ENCODE measurements around the gene S100A9.
"Not testable (repeated sequence)": the region's sequence is repeated elsewhere in the genome, so short reads cannot be mapped to it uniquely, and the experiment has no call there.

Gene S100A9

GRCh38 chr1:153357853-153358690 is at the start of gene S100A9:
TSS of gene S100A9 (plus strand) at chr1:153357854. CDS start at chr1:153358284, 430 bp downstream.
- in situ Hi-C loops (cut with HindIII; ENCODE audit: low sequenced_read_pairs): loop anchor here (10.0 kb wide), 2 partner anchors 137 to 217 kb away; no protein-coding TSS in a partner anchor

GRCh38 chr1:153308540-153308939 is 49.1 kb upstream of the S100A9 start:
- in situ Hi-C loops (cut with HindIII; ENCODE audit: low sequenced_read_pairs): no loop called here

- in situ Hi-C loops (cut with HindIII; ENCODE audit: low sequenced_read_pairs): no loop called here
Observed at GRCh38 chr1:153309441-153309840, 48.2 kb upstream of the S100A9 start.

GRCh38 chr1:153310526-153310925 is 47.1 kb upstream of the S100A9 start:
- in situ Hi-C loops (cut with HindIII; ENCODE audit: low sequenced_read_pairs): no loop called here

DNA sequence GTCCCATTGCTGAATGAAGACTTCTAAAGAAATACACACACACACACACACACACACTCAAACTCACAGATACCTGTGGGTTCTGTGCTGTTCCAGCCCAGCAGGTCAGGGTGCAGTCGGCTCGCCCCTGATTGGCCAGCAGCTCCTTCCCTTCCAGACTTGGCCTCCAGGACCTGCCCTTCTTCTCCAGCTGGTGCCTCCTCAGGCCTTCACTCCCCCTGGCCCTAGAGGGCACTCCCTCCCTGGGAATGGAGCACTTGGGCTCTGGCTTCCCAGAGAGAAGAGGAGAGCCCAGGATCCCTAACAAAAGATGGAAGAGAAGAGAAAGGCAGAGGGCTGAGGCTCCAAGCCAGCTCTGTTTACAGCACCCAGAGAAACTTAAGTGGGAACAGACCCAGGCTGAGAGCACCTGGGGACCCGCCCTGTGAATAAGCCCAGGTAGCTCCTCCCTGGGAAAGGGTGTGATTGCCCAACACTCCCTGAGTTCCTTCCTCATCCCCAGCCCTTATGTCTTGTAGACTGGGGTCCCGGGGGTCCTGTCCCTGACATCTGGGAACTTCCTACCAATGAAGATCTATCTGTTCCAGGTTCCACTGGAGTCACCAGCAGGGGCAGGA is 45.0 kb upstream of the S100A9 start, which contains the start of gene PGLYRP3:
Gene PGLYRP3, minus strand, starts transcription at position 383 of the 617 bp plus-strand sequence. CDS start 2,287 bp downstream, outside the sequence.
- in situ Hi-C loops (cut with HindIII; ENCODE audit: low sequenced_read_pairs): no loop called here

- in situ Hi-C loops (cut with HindIII; ENCODE audit: low sequenced_read_pairs): no loop called here
Observed at GRCh38 chr1:153313288-153313687, 44.4 kb upstream of the S100A9 start.

DNA sequence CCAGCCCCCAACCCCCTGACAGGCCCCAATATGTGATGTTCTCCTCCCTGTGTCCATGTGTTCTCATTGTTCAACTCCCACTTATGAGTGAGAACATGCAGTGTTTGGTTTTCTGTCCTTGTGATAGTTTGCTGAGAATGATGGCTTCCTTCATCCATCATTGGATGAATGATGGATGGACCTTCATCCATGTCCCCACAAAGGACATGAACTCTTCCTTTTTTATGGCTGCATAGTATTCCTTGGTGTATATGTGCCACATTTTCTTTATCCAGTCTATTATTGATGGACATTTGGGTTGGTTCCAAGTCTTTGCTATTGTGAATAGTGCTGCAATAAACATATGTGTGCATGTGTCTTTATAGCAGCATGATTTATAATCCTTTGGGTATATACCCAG is 43.3 kb upstream of the S100A9 start:
- in situ Hi-C loops (cut with HindIII; ENCODE audit: low sequenced_read_pairs): not testable (repeated sequence)

- in situ Hi-C loops (cut with HindIII; ENCODE audit: low sequenced_read_pairs): not testable (repeated sequence)
Observed at GRCh38 chr1:153316013-153316412, 41.6 kb upstream of the S100A9 start.

- in situ Hi-C loops (cut with HindIII; ENCODE audit: low sequenced_read_pairs): not testable (repeated sequence)
Observed at GRCh38 chr1:153318145-153318544, 39.5 kb upstream of the S100A9 start.

- in situ Hi-C loops (cut with HindIII; ENCODE audit: low sequenced_read_pairs): no loop called here
Observed at GRCh38 chr1:153322568-153322967, 35.1 kb upstream of the S100A9 start.

DNA sequence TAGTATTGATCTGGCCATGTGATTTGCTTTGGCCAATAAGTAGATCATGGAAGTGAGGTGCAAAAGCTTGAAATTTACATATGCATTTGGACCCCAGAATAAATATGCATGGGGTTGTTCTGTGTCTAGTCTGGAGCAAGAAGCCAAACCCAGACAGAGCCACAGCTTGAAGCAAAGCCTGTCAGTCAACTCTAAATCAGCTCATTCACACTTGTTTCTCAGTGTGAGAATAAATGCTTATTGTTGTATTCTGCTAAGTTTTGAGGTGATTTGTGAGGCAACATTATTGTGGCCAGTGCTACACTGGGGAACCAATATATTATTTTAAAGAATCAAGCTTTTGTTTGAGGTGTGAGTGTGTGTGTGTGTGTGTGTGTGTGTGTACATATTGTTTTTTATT is 32.7 kb upstream of the S100A9 start:
- in situ Hi-C loops (cut with HindIII; ENCODE audit: low sequenced_read_pairs): no loop called here

GRCh38 chr1:153333902-153334301 is 23.8 kb upstream of the S100A9 start:
- in situ Hi-C loops (cut with HindIII; ENCODE audit: low sequenced_read_pairs): no loop called here

DNA sequence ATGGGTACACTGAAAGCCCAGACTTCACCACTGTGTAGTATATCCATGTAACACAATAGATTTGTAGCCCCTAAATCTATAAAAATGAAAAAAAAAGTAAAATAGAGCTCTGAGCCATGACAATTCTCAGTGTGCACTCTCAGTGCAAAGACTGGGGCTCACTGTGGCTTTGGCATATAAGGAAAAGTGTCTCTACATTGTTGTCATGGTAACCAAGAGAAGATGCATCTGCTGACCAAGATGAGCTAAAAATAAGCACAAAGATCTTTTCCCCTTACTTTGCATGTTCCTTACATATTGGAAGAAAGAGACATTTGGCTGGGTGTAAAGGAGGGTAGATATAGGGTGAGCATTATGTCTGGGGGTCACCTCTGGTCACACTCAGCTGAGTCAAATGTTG is 21.0 kb upstream of the S100A9 start:
- in situ Hi-C loops (cut with HindIII; ENCODE audit: low sequenced_read_pairs): no loop called here

DNA sequence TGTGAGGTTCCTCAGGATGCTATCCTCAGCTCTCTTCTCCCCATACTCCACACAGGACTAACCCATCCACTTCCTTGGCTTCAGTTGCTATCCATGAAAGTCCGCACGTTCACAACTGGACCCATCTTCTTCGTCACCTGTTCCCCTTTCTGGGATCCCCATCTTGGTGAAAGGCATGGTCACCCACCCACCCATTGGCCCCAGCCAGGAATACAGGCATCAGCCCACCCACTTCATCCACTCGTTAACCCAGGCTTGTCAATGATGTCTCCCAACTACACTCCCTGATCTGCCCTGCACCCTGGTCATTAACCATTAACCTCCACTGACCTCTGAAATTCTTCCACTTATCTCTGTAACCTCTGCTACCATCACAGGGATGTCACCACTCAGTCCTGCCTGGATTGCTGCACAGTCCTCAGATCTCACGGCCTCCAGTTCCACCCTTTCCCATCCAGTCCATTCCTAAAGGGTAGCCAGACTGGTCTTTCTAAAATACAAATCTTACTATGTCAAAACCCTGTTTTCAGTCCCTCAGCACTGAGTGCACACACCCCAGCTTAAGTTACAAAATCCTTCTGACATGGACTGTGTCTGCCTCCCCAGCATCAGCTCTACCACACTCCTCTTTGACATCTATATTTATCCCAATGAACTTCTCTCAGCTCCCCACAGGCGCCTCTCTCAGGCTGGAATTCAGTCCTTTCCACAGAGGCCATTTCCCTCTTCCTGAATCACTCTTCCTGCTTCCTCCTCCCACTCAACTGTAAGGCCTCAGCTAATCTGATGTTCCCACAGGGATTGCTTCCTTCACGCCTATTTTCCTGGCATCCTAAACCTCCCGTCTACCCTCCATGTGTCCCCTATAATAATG is 19.4 kb upstream of the S100A9 start:
- in situ Hi-C loops (cut with HindIII; ENCODE audit: low sequenced_read_pairs): no loop called here

- in situ Hi-C loops (cut with HindIII; ENCODE audit: low sequenced_read_pairs): no loop called here
Observed at GRCh38 chr1:153339802-153340201, 17.9 kb upstream of the S100A9 start.

- in situ Hi-C loops (cut with HindIII; ENCODE audit: low sequenced_read_pairs): no loop called here
Observed at GRCh38 chr1:153340356-153340755, 17.3 kb upstream of the S100A9 start.

GRCh38 chr1:153341431-153341934 is 16.2 kb upstream of the S100A9 start:
- in situ Hi-C loops (cut with HindIII; ENCODE audit: low sequenced_read_pairs): no loop called here

DNA sequence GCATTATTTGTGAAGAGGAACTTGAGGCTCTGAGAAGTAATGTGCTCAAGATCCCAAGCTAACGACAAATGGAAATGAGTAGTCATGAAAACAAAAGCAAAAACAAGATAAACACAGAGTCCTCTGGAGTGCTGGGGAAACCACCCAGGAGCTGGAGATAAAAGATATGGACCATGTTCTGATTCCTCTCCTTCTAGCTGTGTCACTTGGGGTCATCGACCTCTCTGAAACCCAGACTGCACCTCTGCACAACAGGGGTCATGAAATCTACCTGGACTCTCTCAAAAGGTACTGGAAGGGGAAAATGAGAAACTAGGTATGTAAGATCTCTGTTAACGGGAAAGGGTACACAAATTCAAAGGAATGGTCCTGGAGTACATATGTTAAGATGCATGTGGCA is 15.5 kb upstream of the S100A9 start:
- in situ Hi-C loops (cut with HindIII; ENCODE audit: low sequenced_read_pairs): no loop called here

- in situ Hi-C loops (cut with HindIII; ENCODE audit: low sequenced_read_pairs): no loop called here
Observed at GRCh38 chr1:153343040-153343681, 14.5 kb upstream of the S100A9 start.

All from DLD1 (cell line).